Measurements from ENCODE around the gene PIP5K1C.

Gene PIP5K1C

GRCh38 chr19:3644351-3645066 lies 55.8 kb downstream of the PIP5K1C start:
- H3K4me3 ChIP-seq (ENCODE audit: severe bottlenecking) = no peak overlapping the region
- H3K36me3 ChIP-seq (ENCODE audit: low read depth) = no peaks in the 10 kb centered on the region
- H3K9me3 ChIP-seq (ENCODE audit: severe bottlenecking) = no peaks in the 10 kb centered on the region
- no peaks in the 10 kb centered on the region for H3K4me1 ChIP-seq (ENCODE audit: insufficient read depth, poor library complexity, severe bottlenecking)
- no peak for TF ChIP-seq CTCF (IDR thresholded peaks at IDR 0.05; ENCODE audit: poor library complexity, severe bottlenecking)
- DNase-seq (ENCODE audit: low spot score) (no peak), ATAC-seq (ENCODE audit: low read depth) (no peak)
- H3K27ac ChIP-seq (ENCODE audit: poor library complexity, severe bottlenecking) = no peak overlapping the region
- no peaks in the 10 kb centered on the region for H3K27me3 ChIP-seq (ENCODE audit: insufficient read depth, poor library complexity, severe bottlenecking)

DNA sequence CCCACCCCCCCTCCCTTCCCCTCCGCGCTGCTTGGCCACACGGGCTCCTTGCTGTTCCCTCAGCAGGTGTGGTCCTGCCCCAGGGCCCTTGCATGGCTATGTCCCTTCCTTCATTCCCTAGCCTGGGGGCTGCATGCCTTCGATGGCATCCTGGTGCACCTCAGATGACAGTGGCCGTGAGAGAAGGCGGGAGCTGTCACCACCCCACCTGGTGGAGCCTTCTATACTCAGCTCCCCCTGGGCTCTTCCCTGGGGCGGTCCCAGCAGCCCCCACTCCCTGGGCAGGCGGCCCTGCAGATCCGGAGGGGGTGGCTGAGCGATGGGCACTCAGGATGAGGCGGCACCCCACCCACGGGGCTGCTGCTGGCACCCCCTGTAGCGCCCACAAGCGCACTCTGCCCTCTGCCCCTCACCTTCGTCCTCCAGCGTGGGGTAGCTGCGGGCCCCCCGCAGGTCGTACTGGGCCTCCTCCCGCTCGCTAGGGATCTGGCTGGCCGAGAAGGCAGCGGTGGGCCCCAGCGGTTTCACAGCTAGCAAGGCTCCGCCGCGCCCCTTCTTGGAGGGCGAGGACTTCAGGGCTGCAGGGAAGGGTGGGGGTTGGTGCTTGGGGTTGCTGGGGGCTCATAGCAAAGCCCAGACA lies 56.5 kb downstream of the PIP5K1C start:
- DNase-seq (ENCODE audit: low spot score) (no peak), ATAC-seq (ENCODE audit: low read depth) (no peak)
- no peak for TF ChIP-seq CTCF (IDR thresholded peaks at IDR 0.05; ENCODE audit: poor library complexity, severe bottlenecking)
- Histone ChIP-seq H3K27ac (ENCODE audit: poor library complexity, severe bottlenecking) (no peak overlapping the region), H3K9me3 (ENCODE audit: severe bottlenecking) (no peaks in the 10 kb centered on the region), H3K4me1 (ENCODE audit: insufficient read depth, poor library complexity, severe bottlenecking) (no peaks in the 10 kb centered on the region), H3K36me3 (ENCODE audit: low read depth) (no peaks in the 10 kb centered on the region), H3K27me3 (ENCODE audit: insufficient read depth, poor library complexity, severe bottlenecking) (no peaks in the 10 kb centered on the region), H3K4me3 (ENCODE audit: severe bottlenecking) (no peak overlapping the region)

GRCh38 chr19:3642987-3643673 lies 57.1 kb downstream of the PIP5K1C start:
- H3K4me1 ChIP-seq (ENCODE audit: insufficient read depth, poor library complexity, severe bottlenecking) = no peaks in the 10 kb centered on the region
- no peak for TF ChIP-seq CTCF (IDR thresholded peaks at IDR 0.05; ENCODE audit: poor library complexity, severe bottlenecking)
- H3K4me3 ChIP-seq (ENCODE audit: severe bottlenecking) = no peak overlapping the region
- no peaks in the 10 kb centered on the region for H3K27me3 ChIP-seq (ENCODE audit: insufficient read depth, poor library complexity, severe bottlenecking)
- no peak overlapping the region for H3K27ac ChIP-seq (ENCODE audit: poor library complexity, severe bottlenecking)
- no peaks in the 10 kb centered on the region for H3K9me3 ChIP-seq (ENCODE audit: severe bottlenecking)
- H3K36me3 ChIP-seq (ENCODE audit: low read depth) = no peaks in the 10 kb centered on the region
- no peak for DNase-seq (ENCODE audit: low spot score)
- ATAC-seq (ENCODE audit: low read depth) = no peak

DNA sequence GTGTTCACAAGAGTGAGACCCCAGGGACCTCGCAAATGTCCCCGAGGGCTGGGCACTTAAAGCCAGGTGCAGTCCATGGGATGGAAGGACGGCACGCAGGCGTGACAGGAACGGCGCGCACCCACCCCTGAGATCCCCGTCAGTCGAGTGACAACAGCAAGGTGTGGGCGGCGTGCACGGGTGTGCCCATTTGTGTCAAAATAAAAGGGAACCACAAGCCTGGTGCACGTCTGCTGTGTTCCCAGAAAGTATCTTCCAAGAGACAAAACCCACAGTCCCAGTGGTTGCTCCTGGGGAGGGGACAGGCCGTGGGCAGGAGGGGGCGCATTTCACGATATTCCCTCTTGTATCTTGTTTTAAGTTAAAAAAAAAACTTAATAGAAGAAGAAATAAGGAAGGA lies 58.0 kb downstream of the PIP5K1C start:
- Histone ChIP-seq H3K27me3 (ENCODE audit: insufficient read depth, poor library complexity, severe bottlenecking) (no peaks in the 10 kb centered on the region), H3K9me3 (ENCODE audit: severe bottlenecking) (no peaks in the 10 kb centered on the region), H3K4me1 (ENCODE audit: insufficient read depth, poor library complexity, severe bottlenecking) (no peaks in the 10 kb centered on the region), H3K27ac (ENCODE audit: poor library complexity, severe bottlenecking) (no peak overlapping the region), H3K36me3 (ENCODE audit: low read depth) (no peaks in the 10 kb centered on the region), H3K4me3 (ENCODE audit: severe bottlenecking) (no peak overlapping the region)
- TF ChIP-seq CTCF (IDR thresholded peaks at IDR 0.05; ENCODE audit: poor library complexity, severe bottlenecking) = no peak
- DNase-seq (ENCODE audit: low spot score) (no peak), ATAC-seq (ENCODE audit: low read depth) (no peak)

All from RWPE2 (cell line).